Measurements from ENCODE around the gene MEIKIN.
A peak's percentile ranks its signal among the peaks of the same experiment; 100 is the strongest.

The MEIKIN gene

GRCh38 chr5:131818001-131818724 lies 127.3 kb downstream of the MEIKIN start:
- TF ChIP-seq FOXM1 (IDR thresholded peaks at IDR 0.05; ENCODE audit: borderline replicate concordance) = no peak
- TF ChIP-seq ARNT (IDR thresholded peaks at IDR 0.05) = no peak
- ChIA-PET POLR2A (no interaction called here), CTCF (no interaction called here)
- no peak for DNase-seq (ENCODE audit: extremely low spot score)

- no peak for TF ChIP-seq SP1 (IDR thresholded peaks at IDR 0.05)
- TF ChIP-seq FOXK2 (IDR thresholded peaks at IDR 0.05) = no peak
- TF ChIP-seq NFRKB (IDR thresholded peaks at IDR 0.05) = no peak
- no peak for TF ChIP-seq ELF4 (IDR thresholded peaks at IDR 0.05)
- TF ChIP-seq FOXA1 (IDR thresholded peaks at IDR 0.05) = no peak
- TF ChIP-seq CTBP1 (IDR thresholded peaks at IDR 0.05; ENCODE audit: borderline replicate concordance) = no peak
- TF ChIP-seq ZNF384 (IDR thresholded peaks at IDR 0.05) = no peak
- TF ChIP-seq SUZ12 (IDR thresholded peaks at IDR 0.05) = no peak
- ChIA-PET CTCF (no interaction called here), POLR2A (no interaction called here)
- DNase-seq (ENCODE audit: extremely low spot score) = no peak
These were observed 130.5 kb downstream of the MEIKIN start for GRCh38 chr5:131814990-131815389.

GRCh38 chr5:131812371-131813160 lies 132.9 kb downstream of the MEIKIN start:
- no peak for DNase-seq (ENCODE audit: extremely low spot score)
- TF ChIP-seq FOXK2 (IDR thresholded peaks at IDR 0.05) (no peak), LEF1 (IDR thresholded peaks at IDR 0.05; ENCODE audit: borderline replicate concordance) (no peak), L3MBTL2 (conservative IDR thresholded peaks at IDR 0.05) (no peak)
- CTCF ChIA-PET = no interaction called here
- POLR2A ChIA-PET = no interaction called here

- TF ChIP-seq FOXM1 (IDR thresholded peaks at IDR 0.05; ENCODE audit: borderline replicate concordance) = no peak
- TF ChIP-seq BHLHE40 (IDR thresholded peaks at IDR 0.05; ENCODE audit: borderline replicate concordance) = no peak
- TF ChIP-seq ARNT (IDR thresholded peaks at IDR 0.05) = no peak
- no peak for TF ChIP-seq ZNF384 (IDR thresholded peaks at IDR 0.05)
- no peak for TF ChIP-seq L3MBTL2 (conservative IDR thresholded peaks at IDR 0.05)
- no peak for TF ChIP-seq CTBP1 (IDR thresholded peaks at IDR 0.05; ENCODE audit: borderline replicate concordance)
- no peak for TF ChIP-seq SUZ12 (IDR thresholded peaks at IDR 0.05)
- no peak for TF ChIP-seq ELF4 (IDR thresholded peaks at IDR 0.05)
- TF ChIP-seq SP1 (IDR thresholded peaks at IDR 0.05) = no peak
- TF ChIP-seq NFRKB (IDR thresholded peaks at IDR 0.05) = no peak
- no peak for TF ChIP-seq PKNOX1 (IDR thresholded peaks at IDR 0.05)
- TF ChIP-seq HDGF (IDR thresholded peaks at IDR 0.05; ENCODE audit: borderline replicate concordance) = no peak
- no peak for TF ChIP-seq FOXK2 (IDR thresholded peaks at IDR 0.05)
- DNase-seq (ENCODE audit: extremely low spot score) = peak; percentile 12
- ChIA-PET POLR2A (interaction anchor here (2.2 kb wide), 1 partner anchor 14 kb away, joined by 12 read pairs; the partner anchor contains the start of gene FNIP1), CTCF (interaction anchor here (1.1 to 1.4 kb wide), 2 partner anchors 186 to 199 kb away, joined by 3 to 9 read pairs; no protein-coding TSS in a partner anchor)
These were observed 134.8 kb downstream of the MEIKIN start for GRCh38 chr5:131810510-131811249.

- no peak for TF ChIP-seq ELF4 (IDR thresholded peaks at IDR 0.05)
- TF ChIP-seq PKNOX1 (IDR thresholded peaks at IDR 0.05) = peak; percentile 50
- no peak for TF ChIP-seq ZNF384 (IDR thresholded peaks at IDR 0.05)
- no peak for TF ChIP-seq LEF1 (IDR thresholded peaks at IDR 0.05; ENCODE audit: borderline replicate concordance)
- TF ChIP-seq BHLHE40 (IDR thresholded peaks at IDR 0.05; ENCODE audit: borderline replicate concordance) = no peak
- no peak for TF ChIP-seq FOXM1 (IDR thresholded peaks at IDR 0.05; ENCODE audit: borderline replicate concordance)
- TF ChIP-seq HDGF (IDR thresholded peaks at IDR 0.05; ENCODE audit: borderline replicate concordance) = no peak
- TF ChIP-seq NFRKB (IDR thresholded peaks at IDR 0.05) = no peak
- TF ChIP-seq L3MBTL2 (conservative IDR thresholded peaks at IDR 0.05) = peak; percentile 96
- TF ChIP-seq ARNT (IDR thresholded peaks at IDR 0.05) = no peak
- TF ChIP-seq CTBP1 (IDR thresholded peaks at IDR 0.05; ENCODE audit: borderline replicate concordance) = no peak
- no peak for TF ChIP-seq TARDBP (IDR thresholded peaks at IDR 0.05)
- TF ChIP-seq FOXA1 (IDR thresholded peaks at IDR 0.05) = no peak
- ChIA-PET CTCF (interaction anchor here (1.1 kb wide), 1 partner anchor 213 kb away, joined by 4 read pairs; no protein-coding TSS in a partner anchor), POLR2A (interaction anchor here (0.6 to 2.7 kb wide), 10 partner anchors 9 to 299 kb away, joined by 3 to 17 read pairs (median 4); partner anchors contain the start of gene ACSL6)
- peak; percentile 98 for DNase-seq (ENCODE audit: extremely low spot score)
These were observed 148.4 kb downstream of the MEIKIN start, which contains the start of gene FNIP1 for GRCh38 chr5:131796793-131797693. Gene FNIP1 (minus strand): TSS chr5:131797017. CDS start chr5:131796921, 96 bp downstream.

Measured in HEK293T (cell line).